BJ (cell line): ENCODE data around the gene ANLN. TPM values are rescaled to one million over a fixed set of nuclear protein-coding genes. Genes with fewer than 3 reads are reported as not detected.

Experiments used
- CTCF ChIA-PET: fragments of 350-600 bp; formaldehyde crosslinking; extraction: SDS; loops from one replicate; lab custom pipeline; 2021; ENCODE audit warnings: antibody characterized with exemption, inconsistent platforms; lab: Yijun Ruan, JAX
- POLR2A ChIA-PET: fragments of 300-600 bp; sonication (Branson Sonifier 250); formaldehyde crosslinking; extraction: SDS; loops from one replicate; lab custom pipeline; 2021; ENCODE audit warnings: antibody characterized with exemption; lab: Charles Lee
- DNase-seq: peaks from one replicate; pipeline ENCODE4 v3.0.0-alpha.2; 2011; ENCODE audit warnings: low read depth
- H3K27me3 ChIP-seq: 2 replicates; pipeline ENCODE4 v1.6.0; 2011; ENCODE audit warnings: low read length; ENCODE audit not compliant: control insufficient read depth, insufficient read depth
- H3K36me3 ChIP-seq: 2 replicates; pipeline ENCODE4 v1.5.1; 2011; ENCODE audit warnings: low read length; ENCODE audit not compliant: control insufficient read depth, insufficient read depth
- H3K4me3 ChIP-seq: 2 replicates; pipeline ENCODE4 v1.5.1; 2011; ENCODE audit warnings: low read depth, mild to moderate bottlenecking, control low read depth, low read length
- polyA plus RNA-seq: library from polyadenylated mRNA; depleted of rRNA; stranded (reverse); fragments of >200 nt; gene quantifications from 2 replicates; pipeline ENCODE4 v1.2.3, GENCODE V29; 2011
- TF ChIP-seq, protein P1 (sequence below): IDR thresholded peaks from 2 replicates; pipeline ENCODE4 v1.5.1; 2011; ENCODE audit warnings: low read depth, mild to moderate bottlenecking, control low read depth, inconsistent platforms, low read length, moderate library complexity; ENCODE audit not compliant: insufficient read depth

Gene ANLN
- polyA plus RNA-seq, 1 experiment, result 63.3 TPM

DNA sequence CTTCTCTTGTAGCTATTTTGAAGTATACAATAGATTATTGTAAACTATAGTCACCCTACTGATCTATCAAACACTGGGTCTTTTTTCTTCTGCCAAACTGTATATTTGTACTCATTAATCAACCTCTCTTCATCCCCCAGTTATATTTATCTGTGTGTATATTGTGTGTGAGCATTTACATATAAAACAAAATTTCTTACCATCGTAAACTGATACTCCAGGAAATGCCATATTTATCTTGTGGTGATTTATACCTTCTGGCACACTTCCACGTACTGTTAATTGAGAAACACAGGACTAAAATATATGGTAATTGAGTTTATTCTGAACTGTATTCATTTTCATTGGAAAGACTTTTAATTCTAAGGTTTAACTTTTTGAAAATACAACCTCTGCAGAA, 18.9 kb downstream of the ANLN start:
- H3K4me3 ChIP-seq, result no peak overlapping the region
- DNase-seq, result no peak
- ChIA-PET POLR2A (no interaction called here), CTCF (no interaction called here)
- no peaks in the 10 kb centered on the region for H3K36me3 ChIP-seq
- H3K27me3 ChIP-seq, result no peaks in the 10 kb centered on the region
- TF ChIP-seq, protein P1, sequence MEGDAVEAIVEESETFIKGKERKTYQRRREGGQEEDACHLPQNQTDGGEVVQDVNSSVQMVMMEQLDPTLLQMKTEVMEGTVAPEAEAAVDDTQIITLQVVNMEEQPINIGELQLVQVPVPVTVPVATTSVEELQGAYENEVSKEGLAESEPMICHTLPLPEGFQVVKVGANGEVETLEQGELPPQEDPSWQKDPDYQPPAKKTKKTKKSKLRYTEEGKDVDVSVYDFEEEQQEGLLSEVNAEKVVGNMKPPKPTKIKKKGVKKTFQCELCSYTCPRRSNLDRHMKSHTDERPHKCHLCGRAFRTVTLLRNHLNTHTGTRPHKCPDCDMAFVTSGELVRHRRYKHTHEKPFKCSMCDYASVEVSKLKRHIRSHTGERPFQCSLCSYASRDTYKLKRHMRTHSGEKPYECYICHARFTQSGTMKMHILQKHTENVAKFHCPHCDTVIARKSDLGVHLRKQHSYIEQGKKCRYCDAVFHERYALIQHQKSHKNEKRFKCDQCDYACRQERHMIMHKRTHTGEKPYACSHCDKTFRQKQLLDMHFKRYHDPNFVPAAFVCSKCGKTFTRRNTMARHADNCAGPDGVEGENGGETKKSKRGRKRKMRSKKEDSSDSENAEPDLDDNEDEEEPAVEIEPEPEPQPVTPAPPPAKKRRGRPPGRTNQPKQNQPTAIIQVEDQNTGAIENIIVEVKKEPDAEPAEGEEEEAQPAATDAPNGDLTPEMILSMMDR, result no peak

DNA sequence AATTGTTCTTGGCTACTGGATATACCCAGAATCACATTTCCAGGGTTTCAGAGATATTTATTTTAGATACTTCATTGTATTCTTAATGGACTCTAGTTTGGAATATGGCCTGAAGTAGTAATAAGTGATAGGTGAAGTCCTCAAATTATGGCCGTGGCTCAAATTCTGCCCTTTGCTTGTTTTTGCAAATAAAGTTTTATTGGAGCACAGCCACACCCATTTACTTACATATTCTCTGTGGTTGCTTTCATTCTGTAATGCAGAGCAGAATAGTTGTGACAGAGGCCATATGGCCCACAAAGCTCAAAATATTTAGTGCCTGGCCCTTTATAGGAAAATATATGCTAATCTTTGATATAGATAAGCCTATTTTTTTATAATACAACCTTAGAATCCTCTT, 19.5 kb downstream of the ANLN start:
- no peak for DNase-seq
- Histone ChIP-seq H3K4me3 (no peak overlapping the region), H3K27me3 (no peaks in the 10 kb centered on the region), H3K36me3 (no peaks in the 10 kb centered on the region)
- POLR2A ChIA-PET, result no interaction called here
- CTCF ChIA-PET, result interaction anchor here (0.9 kb wide), 1 partner anchor 8 kb away, joined by 4 read pairs; no protein-coding TSS in a partner anchor
- TF ChIP-seq, protein P1, result no peak

DNA sequence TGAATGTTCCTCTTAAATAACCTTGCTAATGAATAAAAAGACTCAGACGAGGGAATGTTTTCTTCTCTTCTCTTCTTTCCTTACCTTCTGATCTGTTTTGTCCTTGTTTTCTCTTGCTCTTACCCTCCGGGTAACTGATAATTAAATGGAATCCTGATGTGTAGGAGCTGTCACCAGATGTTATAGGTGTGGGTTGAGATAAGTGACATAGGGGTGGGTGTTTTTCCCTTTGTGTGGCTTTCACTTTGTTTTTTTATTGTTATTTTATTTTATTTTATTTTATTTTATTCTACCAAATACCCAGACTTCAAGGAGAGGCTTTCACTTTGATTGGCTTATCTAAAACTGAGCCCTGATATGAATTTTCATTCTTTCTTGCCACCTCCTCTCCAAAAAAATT, 25.5 kb downstream of the ANLN start:
- POLR2A ChIA-PET, result no interaction called here
- CTCF ChIA-PET, result no interaction called here
- TF ChIP-seq, protein P1, result no peak

DNA sequence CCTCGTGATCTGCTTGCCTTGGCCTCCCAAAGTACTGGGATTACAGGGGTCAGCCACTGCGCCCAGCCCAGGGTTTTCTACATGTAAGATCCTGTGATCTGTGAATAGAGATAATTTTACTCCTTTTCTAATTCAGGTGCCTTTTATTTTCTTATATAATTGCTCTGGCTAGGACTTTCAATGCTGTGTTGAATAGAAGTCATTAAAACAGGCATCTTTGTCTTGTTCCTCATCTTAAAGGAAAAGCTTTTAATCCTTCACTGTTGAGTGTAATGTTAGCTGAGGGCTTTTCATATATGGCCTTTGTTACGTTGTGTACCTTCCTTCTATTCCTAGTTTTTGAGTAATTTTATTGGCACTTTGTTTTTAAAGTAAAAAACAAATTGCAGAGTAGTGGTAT, 26.6 kb downstream of the ANLN start:
- no peak for DNase-seq
- Histone ChIP-seq H3K27me3 (no peaks in the 10 kb centered on the region), H3K36me3 (peaks cover 2% of the 10 kb centered on the region; the same call in 1 of the 2 replicates), H3K4me3 (no peak overlapping the region)
- TF ChIP-seq, protein P1, result no peak
- ChIA-PET CTCF (no interaction called here), POLR2A (no interaction called here)

More for the DNA sequence above, 25.5 kb downstream of the ANLN start:
- DNase-seq, result no peak
- Histone ChIP-seq H3K4me3 (no peak overlapping the region), H3K36me3 (peaks cover 2% of the 10 kb centered on the region; the same call in 1 of the 2 replicates), H3K27me3 (no peaks in the 10 kb centered on the region)

DNA sequence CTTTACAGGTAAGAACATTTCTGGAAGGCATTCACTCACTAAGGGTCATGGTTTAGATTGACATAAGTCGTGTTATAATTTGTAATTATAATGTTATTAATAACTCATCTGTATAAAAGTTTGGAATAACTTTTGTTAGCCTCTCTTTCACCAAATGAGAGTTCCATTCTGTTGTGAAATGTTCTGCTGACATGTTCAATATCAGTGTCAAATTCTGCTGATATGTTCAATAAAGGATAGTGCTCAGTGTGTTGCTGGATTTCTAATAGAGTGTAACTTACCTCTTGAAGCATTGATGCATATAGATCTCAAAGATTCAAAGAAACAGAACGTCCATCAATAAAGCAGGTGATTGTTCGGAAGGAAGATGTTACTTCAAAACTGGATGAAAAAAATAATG, 30.6 kb downstream of the ANLN start:
- TF ChIP-seq, protein P1, result no peak
- POLR2A ChIA-PET, result no interaction called here
- CTCF ChIA-PET, result interaction anchor here (0.9 kb wide), 1 partner anchor 20 kb away, joined by 4 read pairs; no protein-coding TSS in a partner anchor
- Histone ChIP-seq H3K27me3 (no peaks in the 10 kb centered on the region), H3K4me3 (no peak overlapping the region), H3K36me3 (peaks cover 2% of the 10 kb centered on the region; the same call in 1 of the 2 replicates)
- no peak for DNase-seq
